Measurements from ENCODE around the gene ZNF185. TPM values are rescaled to one million over a fixed set of nuclear protein-coding genes. Genes with fewer than 3 reads are reported as not detected.

ZNF185 gene
- total RNA-seq, 1 experiment from 2014 or later: 11.3 TPM

GRCh38 chrX:152899874-152900719 lies 2.2 kb downstream of the ZNF185 start:
- Histone ChIP-seq H4K91ac (ENCODE audit: insufficient read length, low read depth, low read length) (no peak overlapping the region), H2BK20ac (ENCODE audit: low read depth, low read length, poor library complexity, severe bottlenecking) (no peak overlapping the region), H3K9ac (ENCODE audit: extremely low read depth, insufficient read length, low read length) (no peak overlapping the region), H3K23me2 (ENCODE audit: insufficient read length, low read depth, low read length, poor library complexity, severe bottlenecking) (peaks cover 13% of the 10 kb centered on the region), H3K79me2 (ENCODE audit: insufficient read depth, low read length) (no peaks in the 10 kb centered on the region), H3K9me3 (ENCODE audit: control insufficient read depth, low read depth, low read length) (peaks cover 37% of the 10 kb centered on the region), H3K18ac (ENCODE audit: insufficient read length, low read depth, low read length) (no peak overlapping the region), H3K23ac (ENCODE audit: insufficient read length, low read depth, low read length) (no peak overlapping the region), H2BK5ac (ENCODE audit: insufficient read length, low read length) (no peak overlapping the region), H4K8ac (replicated peaks; ENCODE audit: insufficient read length, low read depth, low read length) (no peak overlapping the region), H3K27me3 (ENCODE audit: insufficient read depth, low read length) (no peaks in the 10 kb centered on the region), H3K27ac (ENCODE audit: insufficient read length, low read depth, low read length) (no peak overlapping the region), H3K4me1 (ENCODE audit: insufficient read depth, low read length) (no peaks in the 10 kb centered on the region; the same call in 1 of the 2 replicates), H3K4ac (ENCODE audit: low read depth, low read length) (no peak overlapping the region), H3T11ph (ENCODE audit: low read length) (no peak overlapping the region), H2AFZ (ENCODE audit: low read length) (no peak overlapping the region), H3K79me1 (ENCODE audit: insufficient read depth, low read depth, low read length, poor library complexity, severe bottlenecking) (no peaks in the 10 kb centered on the region), H4K20me1 (ENCODE audit: control insufficient read depth, insufficient read depth, insufficient read length) (no peaks in the 10 kb centered on the region), H4K5ac (ENCODE audit: insufficient read length, low read depth, low read length) (no peak overlapping the region), H2BK120ac (ENCODE audit: low read depth, low read length, poor library complexity, severe bottlenecking) (no peak overlapping the region), H2AK5ac (ENCODE audit: insufficient read length, low read length) (no peak overlapping the region), H3K14ac (ENCODE audit: insufficient read depth, low read length) (no peak overlapping the region; the same call in 1 of the 2 replicates), H2BK15ac (ENCODE audit: low read depth, low read length) (no peak overlapping the region), H2BK12ac (ENCODE audit: insufficient read length, low read depth, low read length) (no peak overlapping the region), H3K4me2 (ENCODE audit: insufficient read depth, insufficient read length, low read length) (no peak overlapping the region), H3K56ac (ENCODE audit: insufficient read length, low read depth, low read length) (no peak overlapping the region)
- H3K27ac Mint-ChIP-seq: no peak overlapping the region
- H3K4me1 Mint-ChIP-seq: peaks cover 28 to 37% of the 10 kb centered on the region in 2 experiments
- DNase-seq: no peak
- WGBS (ENCODE audit: extremely low coverage, insufficient read length, low lambda C conversion rate): no CpG with 5 or more reads among the region's 12 CpGs
- peaks cover 66 to 70% of the 10 kb centered on the region in 2 experiments for H3K9me3 Mint-ChIP-seq
- TF ChIP-seq, protein P1, sequence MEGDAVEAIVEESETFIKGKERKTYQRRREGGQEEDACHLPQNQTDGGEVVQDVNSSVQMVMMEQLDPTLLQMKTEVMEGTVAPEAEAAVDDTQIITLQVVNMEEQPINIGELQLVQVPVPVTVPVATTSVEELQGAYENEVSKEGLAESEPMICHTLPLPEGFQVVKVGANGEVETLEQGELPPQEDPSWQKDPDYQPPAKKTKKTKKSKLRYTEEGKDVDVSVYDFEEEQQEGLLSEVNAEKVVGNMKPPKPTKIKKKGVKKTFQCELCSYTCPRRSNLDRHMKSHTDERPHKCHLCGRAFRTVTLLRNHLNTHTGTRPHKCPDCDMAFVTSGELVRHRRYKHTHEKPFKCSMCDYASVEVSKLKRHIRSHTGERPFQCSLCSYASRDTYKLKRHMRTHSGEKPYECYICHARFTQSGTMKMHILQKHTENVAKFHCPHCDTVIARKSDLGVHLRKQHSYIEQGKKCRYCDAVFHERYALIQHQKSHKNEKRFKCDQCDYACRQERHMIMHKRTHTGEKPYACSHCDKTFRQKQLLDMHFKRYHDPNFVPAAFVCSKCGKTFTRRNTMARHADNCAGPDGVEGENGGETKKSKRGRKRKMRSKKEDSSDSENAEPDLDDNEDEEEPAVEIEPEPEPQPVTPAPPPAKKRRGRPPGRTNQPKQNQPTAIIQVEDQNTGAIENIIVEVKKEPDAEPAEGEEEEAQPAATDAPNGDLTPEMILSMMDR (conservative IDR thresholded peaks at IDR 0.05): no peak
- H3K4me3 Mint-ChIP-seq: no peak overlapping the region
- peaks cover 0 to 12% (median 7%) of the 10 kb centered on the region in 3 experiments; a peak in 6 of 7 replicates for H3K36me3 Mint-ChIP-seq (ENCODE audit: insufficient read depth in 1 of 3, low read depth in 3 of 3)
- peaks cover 19% of the 10 kb centered on the region for H3K27me3 Mint-ChIP-seq (ENCODE audit: low read depth)

Measured in H9 (cell line).